RPMI7951 (cell line): Measurements from ENCODE around the gene WASHC4. TPM values are rescaled to one million over a fixed set of nuclear protein-coding genes. Genes with fewer than 3 reads are reported as not detected.

Experiments
- DNase-seq: peaks from one replicate; pipeline ENCODE4 v3.0.0-alpha.2; 2012; ENCODE audit warnings: low read depth
- total RNA-seq: library from RNA; depleted of rRNA; stranded (reverse); fragments of >200 nt; shearing (Covaris generic); gene quantifications from 2 replicates; pipeline ENCODE4 v1.2.3, GENCODE V29; 2014; rRNA removed

The WASHC4 gene
- total RNA-seq, 1 experiment from 2014 or later: 83.6 TPM

GRCh38 chr12:105205322-105206048, 98.0 kb downstream of the WASHC4 start:
- no peak for DNase-seq

- DNase-seq: peak; percentile 54
Observed at GRCh38 chr12:105206686-105207374, 99.3 kb downstream of the WASHC4 start.

- DNase-seq: no peak
Observed at GRCh38 chr12:105209091-105209490, 101.6 kb downstream of the WASHC4 start.

- DNase-seq: peak; percentile 96
Observed at GRCh38 chr12:105212438-105212837, 104.9 kb downstream of the WASHC4 start.

- DNase-seq: no peak
Observed at GRCh38 chr12:105214148-105214547, 106.6 kb downstream of the WASHC4 start.

GRCh38 chr12:105214670-105215375, 107.3 kb downstream of the WASHC4 start:
- DNase-seq: peak; percentile 25

- no peak for DNase-seq
Observed at GRCh38 chr12:105218434-105218833, 110.9 kb downstream of the WASHC4 start.

Other genes with a start within 250 kb of the WASHC4 start
- 10.9 and 13.6 TPM in 2 replicates for gene SLC41A2, start 149.4 kb upstream of the WASHC4 start, total RNA-seq
- gene NOPCHAP1, start 121.4 kb upstream of the WASHC4 start, total RNA-seq: 9.3 and 10.8 TPM in 2 replicates
- 6.7 and 13.8 TPM in 2 replicates for gene ALDH1L2, start 23.3 kb upstream of the WASHC4 start, total RNA-seq
- 17.8 and 20.7 TPM in 2 replicates for gene APPL2, start 128.4 kb downstream of the WASHC4 start, total RNA-seq
- 225 and 267 TPM in 2 replicates for gene C12orf75, start 223.0 kb downstream of the WASHC4 start, total RNA-seq